ENCODE data around the gene PDSS2. TPM values are rescaled to one million over a fixed set of nuclear protein-coding genes. Genes with fewer than 3 reads are reported as not detected.

Gene PDSS2
- polyA plus RNA-seq, 1 donor from 2014 or later = 4.6 TPM

- peak overlapping the region; percentile 3 for H3K27ac ChIP-seq (ENCODE audit: low read length)
- H2AFZ ChIP-seq (ENCODE audit: low read depth, low read length) = no peak overlapping the region
- no peaks in the 10 kb centered on the region for H3K79me2 ChIP-seq (replicated peaks; ENCODE audit: insufficient read depth, low read length)
- H3K9ac ChIP-seq (ENCODE audit: low read length) = no peak overlapping the region
- H3K9me3 ChIP-seq (ENCODE audit: low read length) = no peaks in the 10 kb centered on the region
- no peaks in the 10 kb centered on the region for H3K27me3 ChIP-seq (ENCODE audit: insufficient read depth, low read depth, low read length)
- H3K9me2 ChIP-seq (ENCODE audit: insufficient read depth, low read length) = no peaks in the 10 kb centered on the region
- no peaks in the 10 kb centered on the region for H3K36me3 ChIP-seq (ENCODE audit: insufficient read depth, low read length)
- no peak overlapping the region for H3K4me2 ChIP-seq (ENCODE audit: low read length)
- H4K20me1 ChIP-seq (ENCODE audit: insufficient read depth) = no peaks in the 10 kb centered on the region
- H3F3A ChIP-seq (ENCODE audit: insufficient read depth, low read length, poor library complexity, severe bottlenecking) = no peaks in the 10 kb centered on the region
- no peak overlapping the region for H3K4me3 ChIP-seq (ENCODE audit: low read length)
- TF ChIP-seq MXI1 (conservative IDR thresholded peaks at IDR 0.05; ENCODE audit: poor library complexity, severe bottlenecking) = no peak
- TF ChIP-seq TAF1 (IDR thresholded peaks at IDR 0.05; ENCODE audit: low read depth) = no peak
These were observed 104.9 kb downstream of the PDSS2 start for GRCh38 chr6:107354451-107354850.

DNA sequence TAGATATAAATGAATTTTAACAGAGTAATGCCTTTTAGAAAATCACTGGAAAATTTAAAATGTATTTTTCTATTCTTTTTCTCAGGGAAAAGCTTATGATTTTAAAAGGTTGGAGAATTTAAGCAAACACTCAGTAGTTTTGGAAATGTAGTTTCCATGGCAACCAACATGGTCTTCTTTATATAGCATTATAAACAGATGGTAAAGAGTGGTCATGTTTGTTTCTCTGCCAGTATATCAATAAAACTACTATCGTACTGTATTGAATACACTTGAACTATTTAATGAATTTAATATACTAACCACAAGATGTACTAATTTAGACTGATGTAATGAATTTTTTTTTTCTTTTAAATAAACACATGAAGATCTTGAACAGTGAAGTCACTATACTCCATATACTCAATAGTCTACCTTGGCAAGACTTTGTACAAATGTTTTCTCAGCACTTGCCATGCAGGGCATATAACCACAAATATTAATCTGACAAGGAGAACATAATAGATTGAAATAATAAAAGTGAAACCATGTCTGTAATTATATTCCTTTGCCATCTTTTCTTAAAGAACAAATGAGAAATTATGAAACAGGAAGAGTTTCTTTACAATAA is 105.5 kb downstream of the PDSS2 start:
- H3K9ac ChIP-seq (ENCODE audit: low read length) = no peak overlapping the region
- H3K9me3 ChIP-seq (ENCODE audit: low read length) = no peaks in the 10 kb centered on the region
- no peaks in the 10 kb centered on the region for H3K36me3 ChIP-seq (ENCODE audit: insufficient read depth, low read length)
- no peak overlapping the region for H3K4me3 ChIP-seq (ENCODE audit: low read length)
- no peaks in the 10 kb centered on the region for H3K27me3 ChIP-seq (ENCODE audit: insufficient read depth, low read depth, low read length)
- no peak overlapping the region for H3K27ac ChIP-seq (ENCODE audit: low read length)
- no peak overlapping the region for H2AFZ ChIP-seq (ENCODE audit: low read depth, low read length)
- H3K4me2 ChIP-seq (ENCODE audit: low read length) = no peak overlapping the region
- TF ChIP-seq, protein P1, sequence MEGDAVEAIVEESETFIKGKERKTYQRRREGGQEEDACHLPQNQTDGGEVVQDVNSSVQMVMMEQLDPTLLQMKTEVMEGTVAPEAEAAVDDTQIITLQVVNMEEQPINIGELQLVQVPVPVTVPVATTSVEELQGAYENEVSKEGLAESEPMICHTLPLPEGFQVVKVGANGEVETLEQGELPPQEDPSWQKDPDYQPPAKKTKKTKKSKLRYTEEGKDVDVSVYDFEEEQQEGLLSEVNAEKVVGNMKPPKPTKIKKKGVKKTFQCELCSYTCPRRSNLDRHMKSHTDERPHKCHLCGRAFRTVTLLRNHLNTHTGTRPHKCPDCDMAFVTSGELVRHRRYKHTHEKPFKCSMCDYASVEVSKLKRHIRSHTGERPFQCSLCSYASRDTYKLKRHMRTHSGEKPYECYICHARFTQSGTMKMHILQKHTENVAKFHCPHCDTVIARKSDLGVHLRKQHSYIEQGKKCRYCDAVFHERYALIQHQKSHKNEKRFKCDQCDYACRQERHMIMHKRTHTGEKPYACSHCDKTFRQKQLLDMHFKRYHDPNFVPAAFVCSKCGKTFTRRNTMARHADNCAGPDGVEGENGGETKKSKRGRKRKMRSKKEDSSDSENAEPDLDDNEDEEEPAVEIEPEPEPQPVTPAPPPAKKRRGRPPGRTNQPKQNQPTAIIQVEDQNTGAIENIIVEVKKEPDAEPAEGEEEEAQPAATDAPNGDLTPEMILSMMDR (IDR thresholded peaks at IDR 0.05; ENCODE audit: poor library complexity, severe bottlenecking) = no peak
- no peak for TF ChIP-seq REST (IDR thresholded peaks at IDR 0.05; ENCODE audit: borderline replicate concordance)
- TF ChIP-seq EZH2 (IDR thresholded peaks at IDR 0.05; ENCODE audit: borderline replicate concordance, insufficient read depth, low read length, poor library complexity, severe bottlenecking) = no peak
- no peak for TF ChIP-seq POLR2AphosphoS5 (IDR thresholded peaks at IDR 0.05)
- TF ChIP-seq TAF1 (IDR thresholded peaks at IDR 0.05; ENCODE audit: low read depth) = no peak
- TF ChIP-seq EP300 (conservative IDR thresholded peaks at IDR 0.05; ENCODE audit: poor library complexity, severe bottlenecking) = no peak
- no peaks in the 10 kb centered on the region for H3K9me2 ChIP-seq (ENCODE audit: insufficient read depth, low read length)
- no peaks in the 10 kb centered on the region for H4K20me1 ChIP-seq (ENCODE audit: insufficient read depth)
- no peaks in the 10 kb centered on the region for H3F3A ChIP-seq (ENCODE audit: insufficient read depth, low read length, poor library complexity, severe bottlenecking)
- no peaks in the 10 kb centered on the region for H3K79me2 ChIP-seq (replicated peaks; ENCODE audit: insufficient read depth, low read length)

DNA sequence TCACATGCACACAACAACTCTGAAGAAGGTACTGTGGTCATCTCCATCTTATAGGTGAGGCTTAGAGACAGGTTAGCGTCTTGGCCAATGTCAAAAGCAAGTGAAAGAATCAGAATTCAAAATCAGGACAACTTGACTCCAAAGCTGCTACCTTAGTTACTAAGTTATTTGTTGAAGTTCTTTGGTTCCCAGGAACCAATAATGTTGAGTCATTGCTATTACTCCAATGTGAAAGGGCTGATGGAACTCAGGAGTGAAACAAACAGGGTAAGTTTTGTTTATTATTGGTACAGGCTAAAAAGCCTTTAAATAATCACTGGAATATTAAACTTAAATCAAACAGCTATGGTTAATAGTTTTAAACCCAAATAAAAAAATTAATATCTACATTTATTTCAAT is 111.1 kb downstream of the PDSS2 start:
- Histone ChIP-seq H3K4me3 (ENCODE audit: low read length) (no peak overlapping the region), H3K9me3 (ENCODE audit: low read length) (no peaks in the 10 kb centered on the region), H3F3A (ENCODE audit: insufficient read depth, low read length, poor library complexity, severe bottlenecking) (no peaks in the 10 kb centered on the region), H3K27ac (ENCODE audit: low read length) (no peak overlapping the region), H3K9me2 (ENCODE audit: insufficient read depth, low read length) (no peaks in the 10 kb centered on the region), H3K27me3 (ENCODE audit: insufficient read depth, low read depth, low read length) (no peaks in the 10 kb centered on the region), H3K79me2 (replicated peaks; ENCODE audit: insufficient read depth, low read length) (no peaks in the 10 kb centered on the region), H4K20me1 (ENCODE audit: insufficient read depth) (no peaks in the 10 kb centered on the region), H3K9ac (ENCODE audit: low read length) (no peak overlapping the region), H3K36me3 (ENCODE audit: insufficient read depth, low read length) (no peaks in the 10 kb centered on the region), H2AFZ (ENCODE audit: low read depth, low read length) (no peak overlapping the region), H3K4me2 (ENCODE audit: low read length) (no peak overlapping the region)
- TF ChIP-seq TAF1 (IDR thresholded peaks at IDR 0.05; ENCODE audit: low read depth) (no peak), EZH2 (IDR thresholded peaks at IDR 0.05; ENCODE audit: borderline replicate concordance, insufficient read depth, low read length, poor library complexity, severe bottlenecking) (no peak), RAD21 (conservative IDR thresholded peaks at IDR 0.05) (no peak), EP300 (conservative IDR thresholded peaks at IDR 0.05; ENCODE audit: poor library complexity, severe bottlenecking) (no peak), MXI1 (conservative IDR thresholded peaks at IDR 0.05; ENCODE audit: poor library complexity, severe bottlenecking) (no peak), POLR2AphosphoS5 (IDR thresholded peaks at IDR 0.05) (no peak)
- TF ChIP-seq, protein P1 (IDR thresholded peaks at IDR 0.05; ENCODE audit: poor library complexity, severe bottlenecking) = no peak
